Neural cell (in vitro differentiated cells): Measurements from ENCODE around the gene SLC25A3. TPM values are rescaled to one million over a fixed set of nuclear protein-coding genes. Genes with fewer than 3 reads are reported as not detected.

Source experiments
- H2AFZ ChIP-seq: fragments of 200-600, 300-800 bp; sonication (generic), shearing (Covaris generic); 2 replicates; pipeline ENCODE4 v1.6.0; 2014; ENCODE audit warnings: low read depth, mild to moderate bottlenecking, antibody characterized with exemption, low read length, moderate library complexity
- H3F3A ChIP-seq: fragments of 200-600 bp; shearing (Covaris generic); 2 replicates; pipeline ENCODE4 v1.6.1; 2016; ENCODE audit warnings: mild to moderate bottlenecking, moderate library complexity, mixed read lengths, antibody characterized with exemption, low read length; ENCODE audit not compliant: insufficient read depth, poor library complexity, severe bottlenecking
- H3K27ac ChIP-seq: fragments of 200-600, 300-800 bp; sonication (generic), shearing (Covaris generic); 2 replicates; pipeline ENCODE4 v1.5.1; 2014; ENCODE audit warnings: mild to moderate bottlenecking, low read length, moderate library complexity
- H3K27me3 ChIP-seq: fragments of 300-800, 200-600 bp; sonication (generic), shearing (Covaris generic); 2 replicates; pipeline ENCODE4 v1.6.0; 2014; ENCODE audit warnings: mild to moderate bottlenecking, low read depth, low read length, moderate library complexity; ENCODE audit not compliant: insufficient read depth
- H3K36me3 ChIP-seq: fragments of 300-800, 200-600 bp; sonication (generic), shearing (Covaris generic); 2 replicates; pipeline ENCODE4 v1.5.1; 2014; ENCODE audit warnings: mild to moderate bottlenecking, antibody characterized with exemption, low read length, moderate library complexity; ENCODE audit not compliant: insufficient read depth
- H3K4me2 ChIP-seq: fragments of 300-800, 200-600 bp; sonication (generic), shearing (Covaris generic); 2 replicates; pipeline ENCODE4 v1.6.0; 2014; ENCODE audit warnings: mild to moderate bottlenecking, low read length
- H3K4me3 ChIP-seq: fragments of 300-800, 200-600 bp; sonication (generic), shearing (Covaris generic); 2 replicates; pipeline ENCODE4 v1.5.1; 2014; ENCODE audit warnings: mild to moderate bottlenecking, low read length, moderate library complexity
- H3K79me2 ChIP-seq: fragments of 200-600 bp; shearing (Covaris generic); replicated peaks from 2 replicates; pipeline ENCODE4 v1.6.0; 2014; ENCODE audit warnings: mild to moderate bottlenecking, low read length, moderate library complexity; ENCODE audit not compliant: insufficient read depth
- H3K9ac ChIP-seq: fragments of 300-800, 200-600 bp; sonication (generic), shearing (Covaris generic); 2 replicates; pipeline ENCODE4 v1.6.1; 2016; ENCODE audit warnings: mild to moderate bottlenecking, low read length, mixed read lengths
- H3K9me2 ChIP-seq: fragments of 200-600 bp; shearing (Covaris generic); 2 replicates; pipeline ENCODE4 v1.6.1; 2016; ENCODE audit warnings: mild to moderate bottlenecking, low read length, mixed read lengths; ENCODE audit not compliant: insufficient read depth
- H3K9me3 ChIP-seq: fragments of 200-600, 300-800 bp; sonication (generic), shearing (Covaris generic); 2 replicates; pipeline ENCODE4 v1.6.1; 2016; ENCODE audit warnings: mild to moderate bottlenecking, mixed run types, low read length, moderate library complexity, mixed read lengths
- H4K20me1 ChIP-seq: fragments of 200-600 bp; shearing (Covaris generic); 2 replicates; pipeline ENCODE4 v1.6.1; 2016; ENCODE audit warnings: mild to moderate bottlenecking, mixed run types; ENCODE audit not compliant: insufficient read depth
- CTCF ChIP-seq: fragments of 450-650 bp; IDR thresholded peaks from 2 replicates; pipeline ENCODE4 v1.5.1; 2014; ENCODE audit warnings: antibody characterized with exemption, mild to moderate bottlenecking, moderate library complexity; ENCODE audit not compliant: poor library complexity, severe bottlenecking
- EP300 ChIP-seq: fragments of 450-650 bp; conservative IDR thresholded peaks from 2 replicates; pipeline ENCODE4 v1.6.1; 2014; ENCODE audit warnings: antibody characterized with exemption, mild to moderate bottlenecking, moderate library complexity; ENCODE audit not compliant: poor library complexity, severe bottlenecking
- EZH2 ChIP-seq: fragments of 200-600, 300-800 bp; shearing (Covaris generic), sonication (generic); IDR thresholded peaks from 2 replicates; pipeline ENCODE4 v1.6.1; 2014; ENCODE audit warnings: antibody characterized with exemption, low read length, borderline replicate concordance, mild to moderate bottlenecking; ENCODE audit not compliant: insufficient read depth, poor library complexity, severe bottlenecking
- MXI1 ChIP-seq: fragments of 450-650 bp; conservative IDR thresholded peaks from 2 replicates; pipeline ENCODE4 v1.6.1; 2014; ENCODE audit warnings: antibody characterized with exemption, mild to moderate bottlenecking; ENCODE audit not compliant: poor library complexity, severe bottlenecking
- POLR2AphosphoS5 ChIP-seq: IDR thresholded peaks from 2 replicates; pipeline ENCODE4 v1.6.1; 2012
- REST ChIP-seq: IDR thresholded peaks from 2 replicates; pipeline ENCODE4 v1.6.1; 2012; ENCODE audit warnings: borderline replicate concordance
- SMC3 ChIP-seq: fragments of 450-650 bp; conservative IDR thresholded peaks from 2 replicates; pipeline ENCODE4 v1.6.1; 2014; ENCODE audit warnings: antibody characterized with exemption, mild to moderate bottlenecking, moderate library complexity; ENCODE audit not compliant: poor library complexity
- polyA plus RNA-seq: library from polyadenylated mRNA; depleted of rRNA; stranded (reverse); fragments of >200 nt; gene quantifications from 2 replicates; pipeline ENCODE4 v1.2.3, GENCODE V29; 2014

Gene SLC25A3
- polyA plus RNA-seq, 1 donor from 2014 or later = 655 TPM

GRCh38 chr12:98580695-98581094 lies 12.8 kb upstream of the SLC25A3 start:
- Histone ChIP-seq H3K79me2 (no peaks in the 10 kb centered on the region), H3F3A (no peaks in the 10 kb centered on the region), H3K27ac (no peak overlapping the region), H3K4me2 (no peak overlapping the region), H2AFZ (no peak overlapping the region), H3K27me3 (no peaks in the 10 kb centered on the region), H3K9me2 (no peaks in the 10 kb centered on the region), H3K36me3 (no peaks in the 10 kb centered on the region), H4K20me1 (no peaks in the 10 kb centered on the region), H3K9ac (no peak overlapping the region), H3K4me3 (no peak overlapping the region), H3K9me3 (no peaks in the 10 kb centered on the region)
- no peak for TF ChIP-seq POLR2AphosphoS5
- no peak for TF ChIP-seq REST
- TF ChIP-seq CTCF = no peak
- no peak for TF ChIP-seq EZH2
- TF ChIP-seq SMC3 = no peak

GRCh38 chr12:98581101-98581500 lies 12.4 kb upstream of the SLC25A3 start:
- Histone ChIP-seq H3K79me2 (no peaks in the 10 kb centered on the region), H3K4me2 (no peak overlapping the region), H3K36me3 (no peaks in the 10 kb centered on the region), H3F3A (no peaks in the 10 kb centered on the region), H3K9ac (no peak overlapping the region), H3K9me2 (no peaks in the 10 kb centered on the region), H3K27ac (no peak overlapping the region), H4K20me1 (no peaks in the 10 kb centered on the region), H3K9me3 (no peaks in the 10 kb centered on the region), H2AFZ (no peak overlapping the region), H3K4me3 (no peak overlapping the region), H3K27me3 (no peaks in the 10 kb centered on the region)
- TF ChIP-seq SMC3 (no peak), REST (no peak), POLR2AphosphoS5 (no peak), EP300 (no peak), CTCF (no peak), EZH2 (no peak), MXI1 (no peak)
